Measurements from ENCODE around the gene RIC8B.

RIC8B gene

GRCh38 chr12:106924268-106924861, 149.9 kb downstream of the RIC8B start:
- no peak for TF ChIP-seq CTCF (IDR thresholded peaks at IDR 0.05; ENCODE audit: extremely low read depth, insufficient read depth, missing control alignments)
- no peak for DNase-seq (ENCODE audit: low spot score)
- in situ Hi-C loops (cut with MboI; ENCODE audit: low pct_unique_long_range_greater_than_20kb, low sequenced_read_pairs, unreplicated experiment), result no loop called here

- in situ Hi-C loops (cut with MboI; ENCODE audit: low pct_unique_long_range_greater_than_20kb, low sequenced_read_pairs, unreplicated experiment), result no loop called here
- TF ChIP-seq CTCF (IDR thresholded peaks at IDR 0.05; ENCODE audit: extremely low read depth, insufficient read depth, missing control alignments), result no peak
- no peak for DNase-seq (ENCODE audit: low spot score)
Measured at GRCh38 chr12:106926657-106927056, 152.2 kb downstream of the RIC8B start.

GRCh38 chr12:106934277-106934676, 159.8 kb downstream of the RIC8B start:
- TF ChIP-seq CTCF (IDR thresholded peaks at IDR 0.05; ENCODE audit: extremely low read depth, insufficient read depth, missing control alignments), result no peak
- in situ Hi-C loops (cut with MboI; ENCODE audit: low pct_unique_long_range_greater_than_20kb, low sequenced_read_pairs, unreplicated experiment), result no loop called here
- no peak for DNase-seq (ENCODE audit: low spot score)

Data from GM13977 (cell line).